OCI-LY3 (cell line): Measurements from ENCODE around the gene ADCY9.

ENCODE experiments used
- CTCF ChIP-seq: fragments of 200-600, 300-600 bp; sonication (generic); IDR thresholded peaks from 2 replicates; pipeline ENCODE4 v1.5.1; 2014; ENCODE audit warnings: antibody characterized with exemption, low read length, low read depth
- EZH2phosphoT487 ChIP-seq: fragments of 200-600 bp; shearing (Covaris generic); IDR thresholded peaks from 2 replicates; pipeline ENCODE4 v1.6.1; 2018; ENCODE audit warnings: antibody characterized with exemption, mixed run types, low read depth

GRCh38 chr16:3912897-3913296, 203.3 kb downstream of the ADCY9 start:
- TF ChIP-seq CTCF (no peak), EZH2phosphoT487 (no peak)
